Measurements from ENCODE around the gene FILIP1L.

FILIP1L gene

GRCh38 chr3:100123112-100123511, 8.8 kb upstream of the FILIP1L start:
- Mint-ChIP-seq H3K9me3 (no peaks in the 10 kb centered on the region), H3K27me3 (ENCODE audit: low read depth, poor library complexity) (no peaks in the 10 kb centered on the region), H3K4me1 (peaks cover 24% of the 10 kb centered on the region), H3K27ac (peak overlapping the region; percentile 36), H3K36me3 (ENCODE audit: low read depth) (no peaks in the 10 kb centered on the region), H3K4me3 (no peak overlapping the region)
- DNase-seq = no peak
- TF ChIP-seq CTCF (IDR thresholded peaks at IDR 0.05) = no peak

DNA sequence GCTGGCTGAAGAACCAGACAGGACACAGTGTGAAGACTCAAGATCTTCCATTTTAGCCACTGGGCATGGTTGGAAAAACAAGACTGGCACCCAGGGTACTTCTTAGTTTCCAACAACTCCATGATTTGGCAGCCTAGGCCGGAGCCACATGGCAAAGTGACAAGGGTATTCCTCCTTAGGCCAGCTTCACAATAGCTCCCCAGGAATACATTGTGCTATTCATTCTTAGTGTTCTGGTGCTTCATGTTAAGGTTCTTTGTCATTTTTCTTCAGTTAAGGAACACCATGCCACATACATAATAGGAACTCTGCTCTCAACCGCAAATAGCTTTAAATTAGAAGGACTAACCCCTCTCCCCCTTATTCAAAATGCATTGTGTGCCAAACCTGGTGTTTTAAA, 8.0 kb upstream of the FILIP1L start:
- Mint-ChIP-seq H3K27ac (no peak overlapping the region), H3K4me3 (no peak overlapping the region), H3K4me1 (peaks cover 24% of the 10 kb centered on the region), H3K9me3 (peaks cover 1% of the 10 kb centered on the region), H3K27me3 (ENCODE audit: low read depth, poor library complexity) (no peaks in the 10 kb centered on the region), H3K36me3 (ENCODE audit: low read depth) (peaks cover 2% of the 10 kb centered on the region)
- TF ChIP-seq CTCF (IDR thresholded peaks at IDR 0.05) = no peak
- DNase-seq = no peak

- Mint-ChIP-seq H3K27me3 (ENCODE audit: low read depth, poor library complexity) (no peaks in the 10 kb centered on the region), H3K9me3 (peaks cover 12% of the 10 kb centered on the region), H3K27ac (no peak overlapping the region), H3K36me3 (ENCODE audit: low read depth) (peaks cover 16% of the 10 kb centered on the region), H3K4me3 (no peak overlapping the region), H3K4me1 (peaks cover 24% of the 10 kb centered on the region)
- TF ChIP-seq CTCF (IDR thresholded peaks at IDR 0.05) = no peak
- DNase-seq = no peak
These were observed 6.4 kb upstream of the FILIP1L start for GRCh38 chr3:100120693-100121092.

DNA sequence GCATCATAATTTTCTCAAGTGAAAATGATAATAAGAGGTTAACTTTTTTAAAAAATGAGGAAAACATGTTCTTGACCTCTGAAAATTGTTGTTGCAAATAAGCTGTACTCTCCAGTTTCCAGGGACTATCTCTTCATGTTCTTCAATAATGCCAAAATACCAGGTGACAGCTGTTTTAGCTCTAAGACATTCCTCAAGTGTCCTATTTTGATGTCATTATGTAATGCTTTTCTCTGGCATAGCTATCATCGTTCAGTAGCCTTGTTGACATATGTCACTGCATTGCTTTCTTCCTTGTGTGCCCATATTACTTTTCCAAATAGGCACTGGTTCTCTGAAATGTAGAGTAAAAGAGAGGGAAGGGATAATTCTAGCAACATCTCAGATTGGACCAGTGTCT, 5.7 kb upstream of the FILIP1L start:
- H3K27ac Mint-ChIP-seq = no peak overlapping the region
- H3K9me3 Mint-ChIP-seq = peaks cover 12% of the 10 kb centered on the region

GRCh38 chr3:100117093-100117492, 2.8 kb upstream of the FILIP1L start:
- no peak overlapping the region for H3K27ac Mint-ChIP-seq
- H3K36me3 Mint-ChIP-seq (ENCODE audit: low read depth) = peaks cover 20% of the 10 kb centered on the region
- peaks cover 12% of the 10 kb centered on the region for H3K9me3 Mint-ChIP-seq
- H3K4me3 Mint-ChIP-seq = no peak overlapping the region
- DNase-seq = no peak
- H3K27me3 Mint-ChIP-seq (ENCODE audit: low read depth, poor library complexity) = no peaks in the 10 kb centered on the region
- no peak for TF ChIP-seq CTCF (IDR thresholded peaks at IDR 0.05)
- H3K4me1 Mint-ChIP-seq = no peaks in the 10 kb centered on the region

More for the DNA sequence above, 5.7 kb upstream of the FILIP1L start:
- H3K4me3 Mint-ChIP-seq = no peak overlapping the region
- H3K4me1 Mint-ChIP-seq = peaks cover 17% of the 10 kb centered on the region
- H3K27me3 Mint-ChIP-seq (ENCODE audit: low read depth, poor library complexity) = no peaks in the 10 kb centered on the region
- peaks cover 20% of the 10 kb centered on the region for H3K36me3 Mint-ChIP-seq (ENCODE audit: low read depth)
- no peak for DNase-seq
- no peak for TF ChIP-seq CTCF (IDR thresholded peaks at IDR 0.05)

GRCh38 chr3:100113723-100114412, 433 bp downstream of the FILIP1L start:
- no peaks in the 10 kb centered on the region for H3K27me3 Mint-ChIP-seq (ENCODE audit: low read depth, poor library complexity)
- H3K27ac Mint-ChIP-seq = no peak overlapping the region
- H3K36me3 Mint-ChIP-seq (ENCODE audit: low read depth) = peaks cover 20% of the 10 kb centered on the region
- no peak for DNase-seq
- no peak for TF ChIP-seq CTCF (IDR thresholded peaks at IDR 0.05)
- peaks cover 12% of the 10 kb centered on the region for H3K9me3 Mint-ChIP-seq
- no peaks in the 10 kb centered on the region for H3K4me1 Mint-ChIP-seq
- H3K4me3 Mint-ChIP-seq = no peak overlapping the region

Data from nephron progenitor cell (in vitro differentiated cells).